ENCODE measurements around the gene SYNE2.

DNA sequence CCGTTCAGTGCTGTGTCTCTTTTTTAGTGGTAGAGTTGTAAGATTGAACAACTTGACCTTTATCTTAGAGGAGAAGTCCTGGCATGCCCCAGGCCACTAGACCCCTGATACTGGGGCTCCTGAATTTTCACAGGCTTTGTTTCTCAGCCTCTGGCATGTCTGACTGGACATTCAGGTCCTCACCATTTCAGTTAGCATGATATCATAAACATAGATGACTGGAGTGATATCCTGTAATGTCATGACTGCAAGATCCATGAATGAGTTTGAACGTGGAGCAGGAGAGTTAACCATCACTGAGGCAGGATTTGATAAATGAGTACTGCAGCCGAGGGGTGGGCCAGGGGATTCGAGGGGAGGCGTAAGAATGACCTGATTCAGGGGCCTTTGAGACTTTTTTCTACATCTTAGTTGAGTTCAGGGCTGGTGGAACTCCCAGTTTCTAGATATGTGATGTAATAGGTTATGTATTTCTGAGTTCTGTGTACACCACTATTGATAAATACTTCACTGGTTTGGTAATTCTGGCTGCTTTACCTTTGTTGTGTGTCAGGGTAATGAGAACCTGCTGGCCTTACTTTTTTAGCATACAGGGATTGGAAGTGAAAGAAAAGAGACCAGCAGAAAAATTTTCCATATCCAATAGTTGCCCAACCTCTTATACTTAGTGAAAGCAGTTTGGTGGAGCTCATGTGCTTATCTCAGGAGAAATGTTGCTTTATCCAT is 217.0 kb downstream of the SYNE2 start:
- TF ChIP-seq, protein P1, sequence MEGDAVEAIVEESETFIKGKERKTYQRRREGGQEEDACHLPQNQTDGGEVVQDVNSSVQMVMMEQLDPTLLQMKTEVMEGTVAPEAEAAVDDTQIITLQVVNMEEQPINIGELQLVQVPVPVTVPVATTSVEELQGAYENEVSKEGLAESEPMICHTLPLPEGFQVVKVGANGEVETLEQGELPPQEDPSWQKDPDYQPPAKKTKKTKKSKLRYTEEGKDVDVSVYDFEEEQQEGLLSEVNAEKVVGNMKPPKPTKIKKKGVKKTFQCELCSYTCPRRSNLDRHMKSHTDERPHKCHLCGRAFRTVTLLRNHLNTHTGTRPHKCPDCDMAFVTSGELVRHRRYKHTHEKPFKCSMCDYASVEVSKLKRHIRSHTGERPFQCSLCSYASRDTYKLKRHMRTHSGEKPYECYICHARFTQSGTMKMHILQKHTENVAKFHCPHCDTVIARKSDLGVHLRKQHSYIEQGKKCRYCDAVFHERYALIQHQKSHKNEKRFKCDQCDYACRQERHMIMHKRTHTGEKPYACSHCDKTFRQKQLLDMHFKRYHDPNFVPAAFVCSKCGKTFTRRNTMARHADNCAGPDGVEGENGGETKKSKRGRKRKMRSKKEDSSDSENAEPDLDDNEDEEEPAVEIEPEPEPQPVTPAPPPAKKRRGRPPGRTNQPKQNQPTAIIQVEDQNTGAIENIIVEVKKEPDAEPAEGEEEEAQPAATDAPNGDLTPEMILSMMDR (IDR thresholded peaks at IDR 0.05; ENCODE audit: insufficient read depth, low read length), result no peak
- no peak for TF ChIP-seq SPI1 (IDR thresholded peaks at IDR 0.05; ENCODE audit: borderline replicate concordance, low read depth)
- no peak for TF ChIP-seq POLR2AphosphoS5 (IDR thresholded peaks at IDR 0.05; ENCODE audit: low read depth)
- no peak for TF ChIP-seq GABPA (IDR thresholded peaks at IDR 0.05; ENCODE audit: low read depth)
- TF ChIP-seq, protein P2, sequence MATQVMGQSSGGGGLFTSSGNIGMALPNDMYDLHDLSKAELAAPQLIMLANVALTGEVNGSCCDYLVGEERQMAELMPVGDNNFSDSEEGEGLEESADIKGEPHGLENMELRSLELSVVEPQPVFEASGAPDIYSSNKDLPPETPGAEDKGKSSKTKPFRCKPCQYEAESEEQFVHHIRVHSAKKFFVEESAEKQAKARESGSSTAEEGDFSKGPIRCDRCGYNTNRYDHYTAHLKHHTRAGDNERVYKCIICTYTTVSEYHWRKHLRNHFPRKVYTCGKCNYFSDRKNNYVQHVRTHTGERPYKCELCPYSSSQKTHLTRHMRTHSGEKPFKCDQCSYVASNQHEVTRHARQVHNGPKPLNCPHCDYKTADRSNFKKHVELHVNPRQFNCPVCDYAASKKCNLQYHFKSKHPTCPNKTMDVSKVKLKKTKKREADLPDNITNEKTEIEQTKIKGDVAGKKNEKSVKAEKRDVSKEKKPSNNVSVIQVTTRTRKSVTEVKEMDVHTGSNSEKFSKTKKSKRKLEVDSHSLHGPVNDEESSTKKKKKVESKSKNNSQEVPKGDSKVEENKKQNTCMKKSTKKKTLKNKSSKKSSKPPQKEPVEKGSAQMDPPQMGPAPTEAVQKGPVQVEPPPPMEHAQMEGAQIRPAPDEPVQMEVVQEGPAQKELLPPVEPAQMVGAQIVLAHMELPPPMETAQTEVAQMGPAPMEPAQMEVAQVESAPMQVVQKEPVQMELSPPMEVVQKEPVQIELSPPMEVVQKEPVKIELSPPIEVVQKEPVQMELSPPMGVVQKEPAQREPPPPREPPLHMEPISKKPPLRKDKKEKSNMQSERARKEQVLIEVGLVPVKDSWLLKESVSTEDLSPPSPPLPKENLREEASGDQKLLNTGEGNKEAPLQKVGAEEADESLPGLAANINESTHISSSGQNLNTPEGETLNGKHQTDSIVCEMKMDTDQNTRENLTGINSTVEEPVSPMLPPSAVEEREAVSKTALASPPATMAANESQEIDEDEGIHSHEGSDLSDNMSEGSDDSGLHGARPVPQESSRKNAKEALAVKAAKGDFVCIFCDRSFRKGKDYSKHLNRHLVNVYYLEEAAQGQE (IDR thresholded peaks at IDR 0.05; ENCODE audit: insufficient replicate concordance, low read depth), result no peak

Data from HL-60 (cell line).